Activated T-helper 1 cell treated with Interleukin-2 at 50 U/mL for 16 hours (primary cell): Measurements from ENCODE around the gene C2CD2.
"Not testable (repeated sequence)": the region's sequence is repeated elsewhere in the genome, so short reads cannot be mapped to it uniquely, and the experiment has no call there.

ENCODE experiments used
- DNase-seq: peaks from one replicate; pipeline ENCODE4 v3.0.0-alpha.2; 2020; ENCODE audit warnings: low read depth

Gene C2CD2

DNA sequence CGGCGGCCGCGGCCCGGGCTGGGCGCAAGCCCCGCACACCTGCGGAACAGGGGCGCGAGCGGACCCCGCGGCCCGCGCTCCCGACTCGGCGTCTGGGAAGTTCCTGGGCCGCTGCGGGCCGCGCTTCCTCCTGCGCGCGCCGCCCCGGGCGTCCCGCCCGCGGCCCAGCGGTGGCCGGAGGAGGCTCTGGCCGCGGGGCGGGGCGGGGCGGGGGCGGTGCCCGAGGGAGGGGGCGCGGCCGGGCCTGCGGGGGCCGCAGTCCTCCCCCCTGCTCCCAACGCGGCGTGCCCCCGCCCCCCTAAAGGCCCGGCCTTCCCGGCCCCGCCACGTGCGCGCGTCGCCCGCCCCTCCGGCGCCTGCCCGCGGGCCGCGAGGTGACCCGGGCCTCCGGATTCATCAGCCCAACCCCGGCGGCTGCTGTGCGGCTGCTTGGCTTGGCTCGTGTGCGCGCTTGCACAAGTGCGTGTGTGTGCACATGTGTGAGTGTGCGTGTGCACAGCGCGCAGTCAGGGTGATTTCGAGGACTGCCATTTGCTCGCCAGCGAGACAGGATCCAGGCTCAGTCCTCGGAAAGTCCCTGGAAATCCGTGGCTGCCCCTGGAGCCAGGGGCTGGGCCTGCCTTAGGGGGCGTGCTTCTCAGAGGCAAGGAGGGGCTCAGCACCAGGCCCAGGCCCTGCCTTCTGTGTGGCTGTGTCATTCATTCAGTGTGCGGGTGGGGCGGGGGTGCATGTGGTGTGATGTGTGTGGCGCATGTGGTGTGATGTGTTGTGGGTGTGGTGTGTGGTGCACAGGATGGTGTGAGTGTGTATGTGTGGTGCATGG lies at the start of gene C2CD2:
TSS of gene C2CD2 (minus strand) at position 188 of the 823 bp plus-strand sequence. CDS start 370 bp downstream, outside the sequence.
- DNase-seq, result no peak

GRCh38 chr21:42003051-42003461 lies 49.2 kb upstream of the C2CD2 start:
- no peak for DNase-seq

DNA sequence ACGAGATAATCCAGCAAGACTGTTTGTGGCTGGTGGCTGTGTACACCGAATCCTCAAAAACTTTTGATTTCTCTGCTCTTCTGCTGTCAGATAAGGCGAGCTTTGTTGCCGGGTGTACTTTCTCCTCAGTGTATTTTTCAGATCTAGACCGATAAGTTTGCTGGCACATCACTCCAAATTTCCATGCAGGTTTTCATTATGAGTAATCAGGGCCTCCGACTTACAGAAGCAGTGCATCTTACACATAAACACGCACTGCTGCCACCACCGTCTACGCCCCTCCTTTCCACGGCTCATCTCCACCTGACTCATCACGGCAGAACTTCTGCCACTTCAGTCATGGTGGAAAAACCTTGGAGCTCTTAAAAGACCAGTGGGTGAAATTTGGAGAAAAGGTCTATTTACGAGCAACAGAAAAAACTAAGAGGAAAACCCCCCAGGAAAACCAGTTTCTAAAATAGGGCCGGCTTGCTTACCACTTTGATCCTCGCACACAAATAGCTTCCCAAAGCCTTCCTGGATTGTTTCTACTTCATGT lies 48.7 kb upstream of the C2CD2 start:
- DNase-seq, result peak; percentile 25

DNA sequence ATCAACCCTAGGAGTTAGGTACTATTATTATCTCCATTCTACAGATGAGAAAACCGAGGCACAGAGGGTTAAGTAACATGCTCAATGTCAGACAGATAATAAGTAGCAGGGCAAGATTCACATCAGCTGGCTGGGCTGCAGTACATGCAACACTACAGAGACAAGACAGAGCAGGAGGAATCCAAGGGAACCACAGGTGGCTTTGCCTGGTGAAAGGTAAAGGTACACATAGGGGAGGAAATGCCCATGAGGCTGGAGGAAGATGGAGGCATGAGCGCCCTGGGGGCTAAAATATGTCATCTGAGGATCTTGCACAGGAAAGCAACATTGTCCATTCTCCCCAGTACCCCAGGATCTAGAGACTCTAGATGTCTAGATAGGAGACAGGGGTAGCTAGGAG lies 48.0 kb upstream of the C2CD2 start:
- no peak for DNase-seq

DNA sequence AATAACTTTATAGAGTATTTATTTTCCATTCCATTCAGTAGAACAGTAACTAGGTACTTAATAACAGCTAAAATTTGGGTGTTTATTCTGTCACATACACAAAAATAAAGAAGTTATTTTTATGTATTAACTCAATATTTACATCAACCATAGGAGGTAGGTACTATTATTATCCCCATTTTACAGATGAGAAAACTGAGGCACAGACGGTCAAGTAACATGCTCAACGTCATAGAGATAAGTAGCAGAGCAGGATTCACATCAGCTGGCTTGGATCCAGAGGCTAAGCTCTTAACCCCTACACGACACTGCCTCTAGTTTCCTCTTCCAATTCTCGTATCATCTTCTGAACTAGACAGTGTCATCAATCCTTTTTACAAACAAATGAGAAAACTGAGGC lies 47.1 kb upstream of the C2CD2 start:
- no peak for DNase-seq

DNA sequence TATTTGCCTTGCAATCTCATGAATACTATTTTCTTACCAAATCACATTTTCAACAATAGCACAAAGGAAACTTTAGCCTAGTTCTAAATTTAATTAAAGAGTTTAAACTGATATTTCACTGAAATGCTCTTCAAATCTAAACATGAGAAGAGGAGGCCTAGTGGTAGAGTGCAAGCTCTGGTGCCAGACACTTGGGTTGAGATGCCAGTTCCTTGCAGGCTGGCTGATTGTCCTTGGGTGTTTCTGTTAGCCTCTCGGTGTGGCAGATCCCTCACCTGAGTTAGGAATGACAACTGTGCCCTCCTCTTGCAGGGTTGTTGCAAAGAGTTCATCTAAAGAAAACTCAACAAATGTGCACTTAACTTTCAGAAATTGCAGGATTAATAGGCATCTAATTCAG lies 43.8 kb upstream of the C2CD2 start:
- DNase-seq, result no peak

DNA sequence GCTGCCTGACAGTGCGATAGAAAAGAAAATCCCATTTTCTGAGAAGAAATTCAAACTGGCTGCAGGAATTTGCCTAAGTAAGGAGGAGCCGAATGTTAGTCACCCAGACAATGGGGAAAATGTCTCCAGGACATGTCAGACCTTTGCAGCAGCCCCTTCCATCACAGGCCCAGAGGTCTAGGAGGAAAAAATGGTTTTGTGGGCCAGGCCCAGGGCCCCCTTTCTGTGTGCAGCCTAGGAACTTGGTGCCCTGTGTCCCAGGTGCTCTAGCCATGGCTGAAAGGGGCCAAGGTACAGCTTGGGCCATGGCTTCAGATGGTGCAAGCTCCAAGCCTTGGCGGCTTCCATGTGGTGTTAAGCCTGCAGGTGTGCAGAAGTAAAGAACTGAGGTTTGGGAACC lies 41.8 kb upstream of the C2CD2 start:
- no peak for DNase-seq

DNA sequence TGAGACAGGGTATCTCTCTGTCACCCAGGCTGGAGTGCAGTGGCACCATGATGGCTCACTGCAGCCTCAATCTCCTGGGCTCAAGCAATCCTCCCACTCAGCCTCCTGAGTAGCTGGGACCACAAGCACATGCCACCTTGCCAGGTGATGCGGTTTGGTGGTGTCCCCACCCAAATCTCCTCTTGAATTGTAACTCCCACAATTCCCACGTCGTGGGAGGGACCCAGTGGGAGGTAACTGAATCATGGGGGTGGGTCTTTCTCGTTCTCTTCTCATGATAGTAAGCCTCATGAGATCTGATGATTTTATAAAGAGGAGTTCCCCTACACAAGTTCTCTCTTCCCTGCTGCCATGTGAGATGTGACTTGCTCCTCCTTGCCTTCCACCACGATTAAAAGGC lies 40.8 kb upstream of the C2CD2 start:
- DNase-seq, result not testable (repeated sequence)

DNA sequence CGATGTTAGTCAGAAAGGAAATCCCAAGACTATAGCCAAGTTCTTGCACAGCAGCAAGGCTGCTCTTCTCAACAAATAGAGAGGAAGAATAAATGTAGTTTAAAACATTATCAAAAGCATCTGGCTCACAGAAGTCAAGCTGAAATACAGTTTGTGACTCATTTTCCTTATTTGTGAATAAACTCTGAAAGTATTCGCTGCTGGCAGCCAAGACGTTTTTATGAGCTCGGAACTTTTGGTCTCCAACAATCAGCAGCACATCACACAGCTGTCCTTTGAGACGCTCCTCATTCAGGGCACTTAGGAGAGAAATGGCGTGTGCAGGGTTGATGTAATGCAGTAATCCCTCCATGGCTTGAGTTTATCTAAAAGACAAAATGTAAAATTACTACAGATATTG lies 39.9 kb upstream of the C2CD2 start:
- DNase-seq, result no peak

DNA sequence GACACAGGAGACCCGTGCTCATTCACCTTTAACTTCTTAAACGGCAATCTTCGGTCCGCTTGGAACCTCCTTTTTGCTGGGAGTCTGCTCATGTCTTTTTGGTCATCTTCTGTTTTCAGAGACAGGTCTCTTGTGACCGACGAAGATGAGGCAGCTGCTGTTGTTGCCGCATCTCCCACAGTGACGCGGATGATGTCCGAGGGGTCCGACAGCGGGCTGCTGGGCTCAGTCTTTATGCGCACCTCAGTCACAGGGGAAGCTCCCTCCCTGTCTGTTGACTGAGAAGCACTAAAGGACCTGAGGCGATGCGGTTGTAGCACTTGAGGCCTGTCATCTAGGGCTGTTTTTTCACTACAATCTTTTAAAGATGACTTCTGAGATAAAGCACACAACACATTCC lies 38.8 kb upstream of the C2CD2 start:
- no peak for DNase-seq

DNA sequence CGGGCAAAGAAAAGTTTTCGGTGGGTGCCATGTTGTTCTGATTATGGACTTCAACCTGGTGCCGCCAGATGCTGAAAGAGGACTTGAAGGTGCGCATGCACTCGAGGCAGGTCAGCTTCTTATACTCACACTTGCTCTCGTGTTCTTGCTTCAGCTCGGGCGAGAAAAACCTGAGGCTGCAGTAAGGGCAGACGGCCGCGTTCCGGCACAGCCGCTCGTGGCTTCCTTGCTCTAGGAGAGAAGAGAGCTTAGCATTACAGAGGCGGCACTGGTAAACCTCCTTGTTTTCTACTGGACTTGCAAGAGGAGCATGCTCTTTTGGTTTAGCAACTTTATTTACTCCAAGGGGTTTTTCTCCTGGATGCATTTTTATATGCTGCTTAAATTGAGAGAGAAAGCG lies 37.8 kb upstream of the C2CD2 start:
- no peak for DNase-seq

GRCh38 chr21:41989698-41990097 lies 35.9 kb upstream of the C2CD2 start:
- DNase-seq, result no peak

DNA sequence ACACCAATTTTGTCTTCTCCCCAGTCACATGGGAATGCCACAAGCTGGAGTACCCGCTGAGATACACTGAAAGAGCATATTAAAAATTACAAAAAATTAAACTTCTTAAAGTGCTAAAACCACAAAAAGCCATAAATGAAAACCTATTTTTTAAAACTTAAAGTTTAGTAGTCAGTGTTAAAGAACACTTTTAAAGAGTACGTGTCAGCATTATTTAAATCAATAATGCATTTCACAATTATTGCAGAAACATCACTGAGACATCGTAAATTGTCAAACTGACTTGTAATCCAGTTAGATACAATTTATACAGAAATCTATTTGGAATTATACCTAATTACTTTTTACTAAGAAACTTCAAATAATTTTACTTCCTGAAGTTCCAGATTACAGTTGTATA lies 33.5 kb upstream of the C2CD2 start:
- no peak for DNase-seq

- no peak for DNase-seq
Measured at GRCh38 chr21:41985662-41986416, 32.0 kb upstream of the C2CD2 start.

GRCh38 chr21:41983229-41983628 lies 29.4 kb upstream of the C2CD2 start:
- DNase-seq, result no peak

GRCh38 chr21:41980561-41980960 lies 26.7 kb upstream of the C2CD2 start:
- DNase-seq, result no peak

GRCh38 chr21:41979751-41980369 lies 26.0 kb upstream of the C2CD2 start:
- no peak for DNase-seq

GRCh38 chr21:41979335-41979734 lies 25.5 kb upstream of the C2CD2 start:
- no peak for DNase-seq

GRCh38 chr21:41977034-41977950 lies 23.5 kb upstream of the C2CD2 start:
- no peak for DNase-seq

DNA sequence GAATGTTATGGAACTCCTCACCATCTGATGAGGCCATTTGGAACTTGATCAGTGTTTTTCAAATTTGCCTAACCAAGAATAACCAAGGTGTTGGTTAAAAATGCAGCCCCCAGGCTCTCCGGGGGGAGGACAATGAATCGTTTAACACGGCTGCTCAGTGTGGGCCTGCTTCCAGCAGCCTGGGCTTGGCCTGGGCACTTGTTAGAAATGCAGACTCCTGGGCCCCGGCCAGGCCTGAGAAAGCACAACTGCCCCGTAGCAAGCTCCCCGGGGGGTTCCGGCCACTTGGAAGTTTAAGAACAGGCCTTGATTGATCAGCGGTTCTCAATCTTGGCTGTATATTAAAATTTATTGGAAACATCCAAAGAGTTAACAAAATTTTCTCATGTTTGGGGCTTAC lies 22.8 kb upstream of the C2CD2 start:
- DNase-seq, result no peak

- no peak for DNase-seq
Measured at GRCh38 chr21:41975391-41976272, 21.8 kb upstream of the C2CD2 start.
